Loucy (cell line): ENCODE results near the gene RPP25L.

Source experiments
- H2AFZ ChIP-seq: fragments of 200-600 bp; sonication (generic); 2 replicates; pipeline ENCODE4 v1.6.0; 2016; ENCODE audit warnings: antibody characterized with exemption, mild to moderate bottlenecking, low read length, moderate library complexity
- H3F3A ChIP-seq: fragments of 200-600 bp; 2 replicates; pipeline ENCODE4 v1.6.0; 2016; ENCODE audit warnings: antibody characterized with exemption, low read depth, mild to moderate bottlenecking
- H3K27me3 ChIP-seq: fragments of 200-600 bp; sonication (generic); 2 replicates; pipeline ENCODE4 v1.6.1; 2014; ENCODE audit warnings: low read length, mild to moderate bottlenecking; ENCODE audit not compliant: insufficient read depth, poor library complexity, severe bottlenecking
- H3K36me3 ChIP-seq: fragments of 200-600 bp; sonication (generic); 2 replicates; pipeline ENCODE4 v1.6.1; 2016; ENCODE audit warnings: low read length; ENCODE audit not compliant: insufficient read depth
- H3K4me1 ChIP-seq: fragments of 200-600 bp; sonication (generic); 2 replicates; pipeline ENCODE4 v1.5.1; 2014; ENCODE audit warnings: low read length, mild to moderate bottlenecking; ENCODE audit not compliant: insufficient read depth, poor library complexity, severe bottlenecking
- H3K4me2 ChIP-seq: fragments of 200-600 bp; sonication (generic); 2 replicates; pipeline ENCODE4 v1.6.0; 2014; ENCODE audit warnings: antibody characterized with exemption, low read length, low read depth, mild to moderate bottlenecking; ENCODE audit not compliant: poor library complexity, severe bottlenecking
- H3K4me3 ChIP-seq: fragments of 200-600 bp; sonication (generic); 2 replicates; pipeline ENCODE4 v1.5.1; 2014; ENCODE audit warnings: low read length, mild to moderate bottlenecking, mixed read lengths; ENCODE audit not compliant: poor library complexity, severe bottlenecking
- H3K79me2 ChIP-seq: fragments of 200-600 bp; sonication (generic); 2 replicates; pipeline ENCODE4 v1.6.1; 2014; ENCODE audit warnings: low read length; ENCODE audit not compliant: insufficient read depth
- H3K9ac ChIP-seq: fragments of 200-600 bp; sonication (generic); 2 replicates; pipeline ENCODE4 v1.6.0; 2014; ENCODE audit warnings: mild to moderate bottlenecking, low read depth, low read length, moderate library complexity; ENCODE audit not compliant: poor library complexity, severe bottlenecking
- H3K9me2 ChIP-seq: fragments of 200-600 bp; sonication (generic); replicated peaks from 2 replicates; pipeline ENCODE4 v1.6.1; 2016; ENCODE audit warnings: low read depth, low read length, mixed read lengths
- H3K9me3 ChIP-seq: fragments of 200-600 bp; sonication (generic); 2 replicates; pipeline ENCODE4 v1.6.1; 2014; ENCODE audit warnings: mild to moderate bottlenecking, antibody characterized with exemption, low read length, low read depth; ENCODE audit not compliant: insufficient read depth
- H4K20me1 ChIP-seq: fragments of 200-600 bp; sonication (generic); 2 replicates; pipeline ENCODE4 v1.6.0; 2014; ENCODE audit warnings: antibody characterized with exemption, low read length, mild to moderate bottlenecking; ENCODE audit not compliant: insufficient read depth, poor library complexity, severe bottlenecking
- CTCF ChIP-seq: fragments of 200-600 bp; sonication (generic); conservative IDR thresholded peaks from 2 replicates; pipeline ENCODE4 v1.5.1; 2014; ENCODE audit warnings: mild to moderate bottlenecking, antibody characterized with exemption, low read length
- EZH2phosphoT487 ChIP-seq: fragments of 200-600 bp; IDR thresholded peaks from 2 replicates; pipeline ENCODE4 v1.6.1; 2018; ENCODE audit warnings: antibody characterized with exemption, mild to moderate bottlenecking, moderate library complexity, borderline replicate concordance

The RPP25L gene

GRCh38 chr9:34627716-34628655, 16.1 kb upstream of the RPP25L start:
- no peaks in the 10 kb centered on the region for H3K9me3 ChIP-seq
- no peak for TF ChIP-seq EZH2phosphoT487
- no peak for TF ChIP-seq CTCF
- no peak overlapping the region for H3K9ac ChIP-seq
- peaks cover 35% of the 10 kb centered on the region for H3K27me3 ChIP-seq
- no peak overlapping the region for H2AFZ ChIP-seq
- no peak overlapping the region for H3K4me3 ChIP-seq
- no peaks in the 10 kb centered on the region for H3K9me2 ChIP-seq
- no peaks in the 10 kb centered on the region for H3F3A ChIP-seq
- H3K4me2 ChIP-seq: no peak overlapping the region
- no peaks in the 10 kb centered on the region for H4K20me1 ChIP-seq
- H3K79me2 ChIP-seq: no peaks in the 10 kb centered on the region
- H3K36me3 ChIP-seq: no peaks in the 10 kb centered on the region
- H3K4me1 ChIP-seq: no peaks in the 10 kb centered on the region

- H3K9ac ChIP-seq: no peak overlapping the region
- H3K9me3 ChIP-seq: no peaks in the 10 kb centered on the region
- no peaks in the 10 kb centered on the region for H3F3A ChIP-seq
- H3K27me3 ChIP-seq: peaks cover 40% of the 10 kb centered on the region
- H3K4me3 ChIP-seq: no peak overlapping the region
- no peaks in the 10 kb centered on the region for H3K9me2 ChIP-seq
- no peaks in the 10 kb centered on the region for H4K20me1 ChIP-seq
- peaks cover 4% of the 10 kb centered on the region for H3K4me1 ChIP-seq
- H3K79me2 ChIP-seq: 0 out of 2 replicates have a peak, but pooled peaks cover under 1% of the 10 kb centered on the region
- H2AFZ ChIP-seq: no peak overlapping the region
- no peak overlapping the region for H3K4me2 ChIP-seq
- no peaks in the 10 kb centered on the region for H3K36me3 ChIP-seq
- TF ChIP-seq EZH2phosphoT487 (no peak), CTCF (no peak)
Observed at GRCh38 chr9:34625186-34625486, 13.2 kb upstream of the RPP25L start.

GRCh38 chr9:34624475-34625185, 12.7 kb upstream of the RPP25L start:
- Histone ChIP-seq H3K4me1 (peaks cover 7% of the 10 kb centered on the region), H2AFZ (no peak overlapping the region), H3K27me3 (peaks cover 40% of the 10 kb centered on the region), H3K36me3 (no peaks in the 10 kb centered on the region), H3F3A (no peaks in the 10 kb centered on the region), H3K9me3 (no peaks in the 10 kb centered on the region), H4K20me1 (no peaks in the 10 kb centered on the region), H3K79me2 (peaks cover 6% of the 10 kb centered on the region; the same call in 1 of the 2 replicates), H3K9me2 (no peaks in the 10 kb centered on the region), H3K4me3 (no peak overlapping the region), H3K4me2 (no peak overlapping the region), H3K9ac (no peak overlapping the region)
- no peak for TF ChIP-seq EZH2phosphoT487
- TF ChIP-seq CTCF: no peak
